ENCODE data around the gene ZSCAN5B. TPM values are rescaled to one million over a fixed set of nuclear protein-coding genes. Genes with fewer than 3 reads are reported as not detected.
"Not testable (repeated sequence)": the region's sequence is repeated elsewhere in the genome, so short reads cannot be mapped to it uniquely, and the experiment has no call there.

ZSCAN5B gene
- total RNA-seq, 1 experiment from 2014 or later, result not detected

DNA sequence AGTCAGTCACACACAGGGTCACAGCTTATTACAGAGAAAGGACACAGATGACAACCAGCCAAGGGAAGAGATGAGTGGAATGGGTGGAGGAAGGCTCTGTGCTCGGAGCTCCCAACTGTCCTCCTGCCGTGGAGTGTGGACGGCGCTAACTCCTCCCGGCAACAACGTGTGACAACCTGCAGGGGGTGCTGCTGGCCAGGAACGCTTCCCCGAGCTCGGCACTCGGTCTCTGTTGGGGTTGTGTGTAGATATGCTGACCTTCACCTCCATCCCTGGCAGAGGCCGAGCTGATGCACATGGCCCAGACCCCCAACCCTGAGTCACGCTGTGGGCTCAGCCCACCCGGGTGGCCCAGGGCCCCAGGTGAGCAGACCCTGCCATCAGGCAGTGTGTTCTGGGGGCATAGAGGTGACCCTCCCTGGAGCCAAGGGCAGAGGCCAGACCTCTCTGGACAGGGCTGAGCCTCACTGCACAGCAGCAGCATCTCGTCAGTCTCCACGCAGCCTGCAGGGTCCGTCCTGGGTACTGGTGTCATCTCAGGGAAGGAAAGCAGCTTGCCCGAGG, 42.4 kb downstream of the ZSCAN5B start:
- H3K36me3 ChIP-seq, result peaks cover 10% of the 10 kb centered on the region
- H3K27me3 ChIP-seq, result no peaks in the 10 kb centered on the region
- DNase-seq, result no peak
- no peak overlapping the region for H3K4me3 ChIP-seq
- no peaks in the 10 kb centered on the region for H3K9me3 ChIP-seq

DNA sequence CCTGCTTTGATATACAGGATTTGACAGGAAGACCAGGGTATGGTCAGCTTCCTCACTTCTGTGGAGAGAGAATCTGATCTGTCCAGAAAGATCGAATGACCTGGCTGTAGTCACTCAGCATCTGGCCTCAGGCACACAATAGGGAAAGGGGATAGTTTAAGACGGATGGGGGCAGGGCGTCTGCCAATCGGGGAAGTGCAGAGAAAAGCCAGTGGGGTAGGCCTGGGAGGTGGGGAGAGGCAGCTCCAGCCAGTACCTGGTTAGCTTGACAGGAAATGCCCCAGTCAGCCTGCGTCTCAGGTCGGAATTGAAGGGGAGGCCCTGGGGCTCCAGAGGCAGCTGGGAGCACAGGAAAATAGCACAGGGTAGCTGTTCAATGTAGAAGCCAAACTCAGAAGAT, 44.1 kb downstream of the ZSCAN5B start:
- Histone ChIP-seq H3K36me3 (peaks cover 10% of the 10 kb centered on the region), H3K27me3 (no peaks in the 10 kb centered on the region), H3K9me3 (no peaks in the 10 kb centered on the region), H3K4me3 (no peak overlapping the region)
- no peak for DNase-seq

- H3K36me3 ChIP-seq, result peaks cover 13% of the 10 kb centered on the region
- no peaks in the 10 kb centered on the region for H3K27me3 ChIP-seq
- no peak for DNase-seq
- no peak overlapping the region for H3K4me3 ChIP-seq
- no peaks in the 10 kb centered on the region for H3K9me3 ChIP-seq
Observed at GRCh38 chr19:56152644-56153043, 44.9 kb downstream of the ZSCAN5B start.

GRCh38 chr19:56150358-56150757, 47.2 kb downstream of the ZSCAN5B start:
- H3K27me3 ChIP-seq, result no peaks in the 10 kb centered on the region
- DNase-seq, result no peak
- no peak overlapping the region for H3K4me3 ChIP-seq
- H3K36me3 ChIP-seq, result peaks cover 12% of the 10 kb centered on the region
- no peaks in the 10 kb centered on the region for H3K9me3 ChIP-seq

DNA sequence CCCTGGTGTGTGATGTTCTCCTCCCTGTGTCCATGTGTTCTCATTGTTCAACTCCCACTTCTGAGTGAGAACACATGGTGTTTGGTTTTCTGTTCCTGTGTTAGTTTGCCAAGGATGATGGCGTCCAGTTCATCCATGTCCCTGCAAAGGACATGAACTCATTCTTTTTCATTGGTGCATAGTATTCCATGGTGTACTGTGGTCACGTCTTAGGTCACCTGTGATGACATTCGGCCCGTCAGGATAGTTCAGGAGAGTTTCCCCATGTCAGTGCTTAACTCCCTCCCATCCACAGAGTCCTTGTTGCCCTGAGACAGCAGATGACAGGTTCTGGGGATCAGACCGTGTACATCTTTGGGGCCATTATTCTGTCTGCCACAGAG, 47.9 kb downstream of the ZSCAN5B start:
- Histone ChIP-seq H3K36me3 (peaks cover 6% of the 10 kb centered on the region), H3K4me3 (no peak overlapping the region), H3K9me3 (no peaks in the 10 kb centered on the region), H3K27me3 (no peaks in the 10 kb centered on the region)
- no peak for DNase-seq

DNA sequence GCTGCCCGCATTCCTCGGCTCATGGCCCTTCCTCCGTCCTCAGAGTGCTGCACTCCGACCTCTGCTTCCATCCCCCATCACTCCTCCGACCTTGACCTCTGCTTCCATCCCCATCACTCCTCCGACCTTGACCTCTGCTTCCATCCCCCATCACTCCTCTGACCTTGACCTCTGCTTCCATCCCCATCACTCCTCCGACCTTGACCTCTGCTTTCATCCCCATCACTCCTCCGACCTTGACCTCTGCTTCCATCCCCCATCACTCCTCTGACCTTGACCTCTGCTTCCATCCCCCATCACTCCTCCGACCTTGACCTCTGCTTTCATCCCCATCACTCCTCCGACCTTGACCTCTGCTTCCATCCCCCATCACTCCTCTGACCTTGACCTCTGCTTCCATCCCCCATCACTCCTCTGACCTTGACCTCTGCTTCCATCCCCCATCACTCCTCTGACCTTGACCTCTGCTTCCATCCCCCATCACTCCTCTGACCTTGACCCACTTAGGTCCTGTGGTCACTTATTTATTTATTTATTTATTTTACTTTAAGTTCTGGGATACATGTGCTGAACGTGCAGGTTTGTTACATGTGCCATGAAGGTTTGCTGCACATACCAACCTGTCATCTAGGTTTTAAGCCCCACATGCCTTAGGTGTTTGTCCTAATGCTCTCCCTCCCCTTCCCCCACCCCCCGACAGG, 48.5 kb downstream of the ZSCAN5B start:
- not testable (repeated sequence) for H3K27me3 ChIP-seq, DNase-seq, H3K4me3 ChIP-seq, H3K9me3 ChIP-seq, H3K36me3 ChIP-seq

DNA sequence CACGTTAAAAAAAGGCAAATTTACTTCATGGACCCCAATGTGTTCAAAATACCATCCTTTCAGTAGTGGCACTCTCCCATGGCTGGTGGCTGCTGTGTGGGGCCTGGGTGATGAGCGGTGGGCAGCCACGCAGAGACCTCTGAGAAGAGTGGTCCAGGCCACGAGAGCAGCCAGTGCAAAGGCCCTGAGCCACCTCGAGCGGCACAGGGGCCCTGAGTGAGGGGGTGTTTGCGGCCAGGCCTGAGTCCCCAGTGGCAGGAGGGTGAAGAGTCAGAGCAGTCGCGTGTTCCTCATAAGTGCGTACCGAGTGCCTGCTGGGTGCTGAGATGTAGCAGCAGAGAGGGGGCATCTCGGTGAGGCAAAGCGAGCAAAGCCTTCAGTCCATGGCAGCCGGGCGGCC, 49.5 kb downstream of the ZSCAN5B start:
- Histone ChIP-seq H3K27me3 (no peaks in the 10 kb centered on the region), H3K4me3 (no peak overlapping the region), H3K36me3 (peaks cover 6% of the 10 kb centered on the region), H3K9me3 (no peaks in the 10 kb centered on the region)
- no peak for DNase-seq

- no peak for DNase-seq
- Histone ChIP-seq H3K4me3 (no peak overlapping the region), H3K9me3 (no peaks in the 10 kb centered on the region), H3K36me3 (peaks cover 3% of the 10 kb centered on the region), H3K27me3 (no peaks in the 10 kb centered on the region)
Observed at GRCh38 chr19:56147307-56147706, 50.3 kb downstream of the ZSCAN5B start.

- no peaks in the 10 kb centered on the region for H3K27me3 ChIP-seq
- H3K4me3 ChIP-seq, result no peak overlapping the region
- H3K36me3 ChIP-seq, result peaks cover 3% of the 10 kb centered on the region
- no peak for DNase-seq
- H3K9me3 ChIP-seq, result no peaks in the 10 kb centered on the region
Observed at GRCh38 chr19:56146904-56147303, 50.7 kb downstream of the ZSCAN5B start.

- Histone ChIP-seq H3K9me3 (no peaks in the 10 kb centered on the region), H3K4me3 (no peak overlapping the region), H3K36me3 (peaks cover 3% of the 10 kb centered on the region), H3K27me3 (no peaks in the 10 kb centered on the region)
- no peak for DNase-seq
Observed at GRCh38 chr19:56145698-56146097, 51.9 kb downstream of the ZSCAN5B start.

- no peak overlapping the region for H3K4me3 ChIP-seq
- no peaks in the 10 kb centered on the region for H3K9me3 ChIP-seq
- H3K27me3 ChIP-seq, result no peaks in the 10 kb centered on the region
Observed at GRCh38 chr19:56144831-56145230, 52.8 kb downstream of the ZSCAN5B start.

DNA sequence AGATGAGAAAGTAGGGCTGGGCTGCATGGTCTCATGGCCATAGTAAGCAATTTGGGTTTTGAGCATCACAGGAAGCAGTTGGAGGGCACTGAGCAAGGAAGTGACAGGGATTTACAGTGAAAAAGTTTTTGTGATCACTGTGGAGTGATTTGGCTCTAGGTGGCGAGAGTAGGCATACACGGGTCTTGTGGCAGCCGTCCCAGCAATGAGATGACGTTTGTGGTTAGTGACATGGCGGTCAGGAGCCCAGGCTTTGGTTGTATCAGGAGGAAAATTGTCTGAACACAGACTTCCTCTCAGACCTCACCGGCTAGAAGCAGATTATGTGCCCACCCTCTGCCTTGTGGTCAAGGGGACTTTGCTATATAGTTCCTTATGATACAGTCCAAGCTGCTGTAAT, 53.2 kb downstream of the ZSCAN5B start:
- Histone ChIP-seq H3K9me3 (no peaks in the 10 kb centered on the region), H3K4me3 (no peak overlapping the region), H3K27me3 (no peaks in the 10 kb centered on the region), H3K36me3 (peaks cover 3% of the 10 kb centered on the region; the same call in 1 of the 2 replicates)
- no peak for DNase-seq

More at GRCh38 chr19:56144831-56145230, 52.8 kb downstream of the ZSCAN5B start:
- peaks cover 3% of the 10 kb centered on the region for H3K36me3 ChIP-seq
- no peak for DNase-seq

DNA sequence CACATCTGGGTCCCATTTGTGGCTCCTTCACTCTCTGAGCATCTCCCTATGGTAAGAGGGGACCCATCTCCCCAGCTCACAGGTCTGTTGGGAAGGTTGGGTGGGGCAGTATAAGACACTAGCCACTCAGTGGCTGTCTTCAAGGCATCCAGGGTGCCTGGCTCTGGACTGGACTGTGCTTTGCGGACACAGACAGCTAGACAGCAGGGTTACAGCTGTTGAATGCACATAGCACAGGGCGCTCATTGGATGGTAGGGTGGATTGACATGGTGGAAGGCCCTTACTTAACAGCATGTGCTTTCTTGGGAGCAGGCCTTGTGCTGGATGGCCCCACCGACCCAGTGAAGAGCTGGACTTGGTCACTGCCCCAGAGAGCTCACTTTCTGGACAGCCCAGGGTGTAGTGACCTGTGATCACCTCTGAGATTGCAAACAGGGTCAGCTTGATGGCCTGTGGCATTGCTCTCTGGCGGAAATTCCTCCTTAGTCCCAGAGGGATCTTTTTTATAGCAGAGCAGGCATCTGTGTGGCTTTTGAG, 54.6 kb downstream of the ZSCAN5B start:
- DNase-seq, result no peak

DNA sequence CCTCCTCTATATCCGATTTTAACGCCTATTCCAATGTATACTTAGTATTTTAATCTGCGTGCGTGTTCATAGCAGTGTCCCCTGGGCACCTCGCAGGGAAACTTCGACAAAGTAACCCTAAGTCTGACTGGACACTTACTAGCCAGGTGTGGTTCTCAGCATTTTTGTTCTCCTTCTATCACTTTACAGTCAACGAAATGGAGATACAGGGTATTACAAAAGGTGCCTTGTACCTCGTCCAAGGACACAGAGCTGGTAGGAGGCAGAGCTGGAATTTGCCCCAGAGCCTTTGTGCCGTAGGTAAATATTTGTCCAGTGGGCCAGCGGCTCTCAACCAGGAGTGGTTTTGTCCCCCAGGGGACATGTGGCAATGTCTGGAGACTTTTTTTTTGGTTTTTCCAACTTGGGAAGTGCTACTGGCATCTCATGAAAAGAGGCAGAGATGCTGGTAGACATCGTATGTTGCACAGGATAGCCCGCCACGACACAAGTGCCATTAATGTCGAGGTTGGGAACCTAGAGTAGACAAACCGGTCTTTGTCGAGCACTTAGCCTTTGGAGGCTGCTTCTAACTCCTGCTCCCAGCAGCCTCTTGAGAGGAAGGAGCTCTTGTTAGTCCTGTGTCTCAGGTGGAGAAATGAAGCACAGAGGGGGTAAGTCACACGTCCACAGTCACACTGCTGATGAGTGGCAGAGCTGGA, 55.3 kb downstream of the ZSCAN5B start:
- Histone ChIP-seq H3K4me3 (peak overlapping the region; percentile 46), H3K36me3 (no peaks in the 10 kb centered on the region; the same call in 1 of the 2 replicates), H3K9me3 (no peaks in the 10 kb centered on the region), H3K27me3 (no peaks in the 10 kb centered on the region)
- DNase-seq, result no peak

More for the DNA sequence above, 54.6 kb downstream of the ZSCAN5B start:
- peaks cover 3% of the 10 kb centered on the region; the same call in 1 of the 2 replicates for H3K36me3 ChIP-seq
- no peaks in the 10 kb centered on the region for H3K9me3 ChIP-seq
- H3K27me3 ChIP-seq, result no peaks in the 10 kb centered on the region
- H3K4me3 ChIP-seq, result no peak overlapping the region

- DNase-seq, result no peak
- Histone ChIP-seq H3K27me3 (no peaks in the 10 kb centered on the region), H3K4me3 (peak overlapping the region; percentile 61)
Observed at GRCh38 chr19:56141417-56141993, 56.1 kb downstream of the ZSCAN5B start.

DNA sequence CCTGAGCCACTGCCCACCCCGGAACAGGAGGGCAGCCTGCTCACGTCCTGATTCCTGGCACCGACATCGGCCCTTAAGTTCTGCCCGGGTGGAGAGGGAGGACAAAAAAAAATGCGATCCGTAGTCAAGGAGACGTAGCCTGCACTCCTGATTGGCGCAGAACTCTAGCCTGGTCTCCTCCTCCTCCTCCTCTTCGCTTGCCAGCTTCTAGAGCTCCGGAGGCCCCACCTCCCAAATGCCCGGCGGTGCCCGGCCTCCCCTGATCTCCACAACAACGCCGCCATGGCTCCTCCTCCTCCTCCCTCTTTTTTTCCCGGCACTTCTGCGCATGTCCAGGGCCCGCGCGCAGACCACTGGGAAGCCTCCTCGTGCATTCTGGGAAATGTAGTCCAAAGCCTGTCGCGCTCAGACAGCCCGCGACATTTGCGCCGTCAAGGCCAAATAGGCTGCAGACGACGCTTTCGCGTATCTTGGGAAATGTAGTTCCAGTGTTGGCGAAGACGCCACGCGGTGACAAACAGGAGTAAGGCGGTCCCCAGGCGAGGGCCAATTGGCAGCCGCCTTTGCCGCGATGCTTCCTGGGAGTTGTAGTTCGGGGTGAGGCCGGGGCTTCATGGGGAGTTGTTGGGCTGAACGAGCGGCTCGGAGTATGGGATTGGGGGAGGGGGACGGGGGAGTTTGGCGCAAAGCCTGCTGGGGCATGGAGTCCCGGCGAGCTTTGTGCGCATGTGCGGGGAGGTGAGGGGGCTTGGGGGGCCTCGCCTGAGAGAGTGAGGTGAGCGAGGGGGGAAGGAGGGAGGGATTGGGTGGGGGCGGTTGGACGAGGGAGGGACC, 56.8 kb downstream of the ZSCAN5B start, which contains the start of gene ZNF444:
Gene ZNF444, plus strand, starts transcription at position 705 of the 834 bp plus-strand sequence. CDS start 5,625 bp downstream, outside the sequence.
- DNase-seq, result peak; percentile 99
- Histone ChIP-seq H3K9me3 (no peaks in the 10 kb centered on the region), H3K27me3 (no peaks in the 10 kb centered on the region), H3K36me3 (no peaks in the 10 kb centered on the region; the same call in 1 of the 2 replicates), H3K4me3 (peak within 1 kb of the TSS; percentile 61)

More at GRCh38 chr19:56141417-56141993, 56.1 kb downstream of the ZSCAN5B start:
- Histone ChIP-seq H3K9me3 (no peaks in the 10 kb centered on the region), H3K36me3 (no peaks in the 10 kb centered on the region; the same call in 1 of the 2 replicates)

Measured in MG63 (cell line).